Retinal pigment epithelial cell (primary cell): ENCODE measurements around the gene TAS2R16.

Experiments used
- DNase-seq: peaks from one replicate; pipeline ENCODE4 v3.0.0-alpha.2; 2010; ENCODE audit warnings: low read depth
- H3K4me3 ChIP-seq: 2 replicates; pipeline ENCODE4 v1.5.1; 2011; ENCODE audit warnings: mild to moderate bottlenecking, low read length, control low read depth, moderate library complexity
- TF ChIP-seq, protein P1 (sequence below): conservative IDR thresholded peaks from 2 replicates; pipeline ENCODE4 v1.5.1; 2011; ENCODE audit warnings: low read depth, low read length, control low read depth, inconsistent platforms

The TAS2R16 gene

DNA sequence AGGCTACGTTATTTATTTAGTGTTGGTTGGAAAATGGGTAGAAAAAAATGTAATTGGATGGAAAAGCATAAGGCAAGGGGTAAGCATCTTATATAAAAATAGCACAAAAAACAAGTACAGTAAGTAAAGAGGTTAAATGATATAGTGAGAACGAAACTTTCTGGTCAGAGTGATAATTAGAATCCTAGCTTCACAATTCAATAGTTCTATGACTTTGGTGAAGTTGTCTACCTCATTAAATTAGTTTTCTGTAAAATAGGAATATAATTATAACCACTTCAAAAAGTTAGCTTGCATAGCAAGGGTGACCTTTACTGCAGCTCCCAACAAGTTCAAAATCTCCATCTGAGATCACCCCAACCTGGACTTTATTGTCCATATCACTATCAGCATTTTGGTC, 30.8 kb upstream of the TAS2R16 start:
- TF ChIP-seq, protein P1, sequence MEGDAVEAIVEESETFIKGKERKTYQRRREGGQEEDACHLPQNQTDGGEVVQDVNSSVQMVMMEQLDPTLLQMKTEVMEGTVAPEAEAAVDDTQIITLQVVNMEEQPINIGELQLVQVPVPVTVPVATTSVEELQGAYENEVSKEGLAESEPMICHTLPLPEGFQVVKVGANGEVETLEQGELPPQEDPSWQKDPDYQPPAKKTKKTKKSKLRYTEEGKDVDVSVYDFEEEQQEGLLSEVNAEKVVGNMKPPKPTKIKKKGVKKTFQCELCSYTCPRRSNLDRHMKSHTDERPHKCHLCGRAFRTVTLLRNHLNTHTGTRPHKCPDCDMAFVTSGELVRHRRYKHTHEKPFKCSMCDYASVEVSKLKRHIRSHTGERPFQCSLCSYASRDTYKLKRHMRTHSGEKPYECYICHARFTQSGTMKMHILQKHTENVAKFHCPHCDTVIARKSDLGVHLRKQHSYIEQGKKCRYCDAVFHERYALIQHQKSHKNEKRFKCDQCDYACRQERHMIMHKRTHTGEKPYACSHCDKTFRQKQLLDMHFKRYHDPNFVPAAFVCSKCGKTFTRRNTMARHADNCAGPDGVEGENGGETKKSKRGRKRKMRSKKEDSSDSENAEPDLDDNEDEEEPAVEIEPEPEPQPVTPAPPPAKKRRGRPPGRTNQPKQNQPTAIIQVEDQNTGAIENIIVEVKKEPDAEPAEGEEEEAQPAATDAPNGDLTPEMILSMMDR = no peak
- H3K4me3 ChIP-seq = no peak overlapping the region
- DNase-seq = no peak

- TF ChIP-seq, protein P1 = no peak
- no peak overlapping the region for H3K4me3 ChIP-seq
- peak; percentile 46 for DNase-seq
Observed at GRCh38 chr7:123024989-123025758, 29.7 kb upstream of the TAS2R16 start.

DNA sequence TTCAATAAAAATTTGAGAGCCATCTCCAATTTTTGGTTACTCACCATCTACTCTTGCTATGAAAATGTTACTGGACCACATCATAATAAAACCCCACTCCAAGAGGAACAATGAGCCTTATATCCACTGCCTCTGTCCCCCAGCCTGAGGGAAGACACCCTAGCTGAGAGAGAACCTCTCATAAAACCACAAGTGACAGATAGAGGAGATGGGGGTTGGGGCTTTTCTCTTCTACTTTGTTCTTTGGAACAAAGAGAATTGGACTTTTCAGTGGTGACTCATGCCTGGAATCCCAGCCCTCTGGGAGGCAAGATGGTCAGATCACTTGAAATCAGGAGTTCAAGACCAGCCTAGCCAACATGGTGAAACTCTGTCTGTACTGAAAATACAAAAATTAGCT, 27.6 kb upstream of the TAS2R16 start:
- no peak overlapping the region for H3K4me3 ChIP-seq
- DNase-seq = no peak
- TF ChIP-seq, protein P1 = no peak

GRCh38 chr7:123022576-123022975, 27.1 kb upstream of the TAS2R16 start:
- H3K4me3 ChIP-seq = no peak overlapping the region
- TF ChIP-seq, protein P1 = no peak
- no peak for DNase-seq

GRCh38 chr7:123012435-123012834, 16.9 kb upstream of the TAS2R16 start:
- DNase-seq = no peak
- TF ChIP-seq, protein P1 = no peak
- H3K4me3 ChIP-seq = no peak overlapping the region

DNA sequence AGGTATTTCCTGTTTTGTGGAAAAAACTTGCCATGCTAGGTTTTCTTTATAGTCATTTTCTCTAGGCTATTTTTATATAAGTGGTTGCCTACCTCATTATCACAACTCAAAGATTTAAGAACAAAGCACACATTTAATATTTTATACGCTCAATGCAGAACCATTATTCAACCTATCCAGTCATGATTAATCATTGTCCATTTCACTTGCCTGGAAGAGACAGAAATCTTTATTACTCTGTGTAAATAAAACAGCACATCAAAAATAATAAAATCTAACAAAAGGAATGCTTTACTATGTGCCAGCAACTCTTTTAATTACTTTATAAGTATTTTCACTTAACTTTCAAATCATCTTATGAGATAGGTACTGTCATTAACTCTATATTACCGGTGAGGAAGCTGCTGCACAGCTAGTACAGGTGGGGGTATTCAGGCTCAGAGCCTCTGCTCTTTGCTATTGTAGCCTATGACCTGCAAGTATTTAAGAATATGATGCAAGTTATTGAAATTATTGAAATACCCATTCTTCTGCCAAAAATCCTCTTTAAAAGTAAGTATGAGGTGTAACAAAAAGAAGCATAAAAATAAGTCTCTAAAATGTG, 16.4 kb upstream of the TAS2R16 start:
- DNase-seq = no peak
- TF ChIP-seq, protein P1 = no peak
- no peak overlapping the region for H3K4me3 ChIP-seq

- no peak overlapping the region for H3K4me3 ChIP-seq
- peak; percentile 2 for DNase-seq
- TF ChIP-seq, protein P1 = no peak
Observed at GRCh38 chr7:123004931-123005330, 9.4 kb upstream of the TAS2R16 start.
